Suprapubic skin (tissue), 4 donors: ENCODE data around the gene MRPS18A. TPM values are rescaled to one million over a fixed set of nuclear protein-coding genes. Genes with fewer than 3 reads are reported as not detected.

Source experiments
- DNase-seq, 2 donors: peaks; one replicate each; pipeline ENCODE4 v3.0.0-alpha.2; 2019; ENCODE audit warnings: low spot score in 2 of 2
- H3K27ac ChIP-seq: fragments of 200-600 bp; sonication (generic); one replicate; pipeline ENCODE4 v1.5.1; 2019
- H3K27me3 ChIP-seq: fragments of 200-600 bp; sonication (generic); one replicate; pipeline ENCODE4 v1.5.1; 2019
- H3K36me3 ChIP-seq: fragments of 200-600 bp; sonication (generic); one replicate; pipeline ENCODE4 v1.5.1; 2019
- H3K4me1 ChIP-seq: fragments of 200-600 bp; sonication (generic); one replicate; pipeline ENCODE4 v1.5.1; 2019
- H3K4me3 ChIP-seq: fragments of 200-600 bp; sonication (generic); one replicate; pipeline ENCODE4 v1.5.1; 2019; ENCODE audit warnings: mild to moderate bottlenecking
- H3K9me3 ChIP-seq: fragments of 200-600 bp; sonication (generic); one replicate; pipeline ENCODE4 v1.5.1; 2019
- EP300 ChIP-seq: sonication (generic); formaldehyde crosslinking; IDR thresholded peaks from one replicate; pipeline ENCODE4 v1.6.1; 2017; ENCODE audit warnings: antibody characterized with exemption
- POLR2A ChIP-seq, 2 donors: fragments of 450-650 bp; IDR thresholded peaks; one replicate each; pipeline ENCODE4 v1.6.1; 2017; ENCODE audit warnings: antibody characterized with exemption in 2 of 2, mild to moderate bottlenecking in 2 of 2, moderate library complexity in 2 of 2
- POLR2AphosphoS5 ChIP-seq, 3 donors: sonication (generic); formaldehyde crosslinking; IDR thresholded peaks; one replicate each; pipeline ENCODE4 v1.6.1; 2017; ENCODE audit warnings: antibody characterized with exemption in 3 of 3
- WGBS: methylation state at CpG from one replicate; pipeline ENCODE4 v1.1.5; 2018; 5-methylcytosine and 5-hydroxymethylcytosine counted together
- total RNA-seq, 4 donors: library from RNA; depleted of rRNA; stranded (reverse); fragments of >200 nt; gene quantifications; one replicate each; pipeline ENCODE4 v1.1.0, GENCODE V29; 2016
- TF ChIP-seq, protein P1 (sequence below), 2 donors: fragments of 200-600 bp in 1 of 2; fragments of 450-650 bp in 1 of 2; sonication (generic) in 1 of 2; IDR thresholded peaks; one replicate each; pipeline ENCODE4 v1.5.1; 2016 to 2019; ENCODE audit warnings: antibody characterized with exemption in 2 of 2, mild to moderate bottlenecking in 1 of 2, moderate library complexity in 1 of 2

MRPS18A gene
- total RNA-seq, 4 donors from 2014 or later: 43.6 to 59.0 (median 48.6) TPM

DNA sequence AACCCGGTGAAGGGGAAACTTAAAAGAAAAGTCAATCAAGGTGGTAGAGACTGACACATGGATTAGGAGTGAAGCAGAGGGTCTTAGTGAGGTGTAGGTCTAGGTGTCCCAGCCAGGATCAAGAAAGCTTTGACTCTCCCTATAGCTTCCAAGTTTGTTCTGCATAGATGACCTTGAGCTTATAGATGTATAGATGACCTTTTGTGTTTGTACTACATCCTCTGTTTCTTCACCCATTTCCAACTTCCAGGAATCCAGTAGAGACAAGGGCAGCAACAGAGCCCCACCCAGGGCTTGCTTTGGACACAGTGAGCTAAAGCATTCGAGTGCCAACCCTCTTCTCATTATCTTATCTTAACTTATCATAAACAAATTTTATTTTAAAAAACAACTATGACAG lies 1.8 kb upstream of the MRPS18A start:
- H3K36me3 ChIP-seq: no peaks in the 10 kb centered on the region
- DNase-seq: no peak
- no peaks in the 10 kb centered on the region for H3K9me3 ChIP-seq
- H3K27me3 ChIP-seq: peaks cover 18% of the 10 kb centered on the region
- H3K4me3 ChIP-seq: no peak overlapping the region
- TF ChIP-seq POLR2AphosphoS5 (IDR thresholded peaks at IDR 0.05) (no peak), EP300 (no peak), POLR2A (IDR thresholded peaks at IDR 0.05) (no peak)
- TF ChIP-seq, protein P1, sequence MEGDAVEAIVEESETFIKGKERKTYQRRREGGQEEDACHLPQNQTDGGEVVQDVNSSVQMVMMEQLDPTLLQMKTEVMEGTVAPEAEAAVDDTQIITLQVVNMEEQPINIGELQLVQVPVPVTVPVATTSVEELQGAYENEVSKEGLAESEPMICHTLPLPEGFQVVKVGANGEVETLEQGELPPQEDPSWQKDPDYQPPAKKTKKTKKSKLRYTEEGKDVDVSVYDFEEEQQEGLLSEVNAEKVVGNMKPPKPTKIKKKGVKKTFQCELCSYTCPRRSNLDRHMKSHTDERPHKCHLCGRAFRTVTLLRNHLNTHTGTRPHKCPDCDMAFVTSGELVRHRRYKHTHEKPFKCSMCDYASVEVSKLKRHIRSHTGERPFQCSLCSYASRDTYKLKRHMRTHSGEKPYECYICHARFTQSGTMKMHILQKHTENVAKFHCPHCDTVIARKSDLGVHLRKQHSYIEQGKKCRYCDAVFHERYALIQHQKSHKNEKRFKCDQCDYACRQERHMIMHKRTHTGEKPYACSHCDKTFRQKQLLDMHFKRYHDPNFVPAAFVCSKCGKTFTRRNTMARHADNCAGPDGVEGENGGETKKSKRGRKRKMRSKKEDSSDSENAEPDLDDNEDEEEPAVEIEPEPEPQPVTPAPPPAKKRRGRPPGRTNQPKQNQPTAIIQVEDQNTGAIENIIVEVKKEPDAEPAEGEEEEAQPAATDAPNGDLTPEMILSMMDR (IDR thresholded peaks at IDR 0.05): no peak
- 84% methylated on average over 2 of the region's 2 CpGs for WGBS
- H3K4me1 ChIP-seq: peaks cover 18% of the 10 kb centered on the region
- H3K27ac ChIP-seq: no peak overlapping the region

GRCh38 chr6:43687079-43687436 lies 533 bp downstream of the MRPS18A start:
- TF ChIP-seq EP300 (no peak), POLR2AphosphoS5 (IDR thresholded peaks at IDR 0.05) (no peak), POLR2A (IDR thresholded peaks at IDR 0.05) (no peak)
- TF ChIP-seq, protein P1 (IDR thresholded peaks at IDR 0.05): no peak
- H3K4me1 ChIP-seq: peaks cover 21% of the 10 kb centered on the region
- WGBS: 12% methylated on average over 10 of the region's 10 CpGs
- H3K4me3 ChIP-seq: peak overlapping the region; percentile 90
- peaks cover 6% of the 10 kb centered on the region for H3K27me3 ChIP-seq
- no peaks in the 10 kb centered on the region for H3K9me3 ChIP-seq
- H3K27ac ChIP-seq: peak overlapping the region; percentile 76
- H3K36me3 ChIP-seq: no peaks in the 10 kb centered on the region
- DNase-seq: no peak

- peaks cover 22% of the 10 kb centered on the region for H3K36me3 ChIP-seq
- TF ChIP-seq, protein P1 (IDR thresholded peaks at IDR 0.05): no peak
- TF ChIP-seq POLR2AphosphoS5 (IDR thresholded peaks at IDR 0.05): no peak
- TF ChIP-seq EP300: no peak
- TF ChIP-seq POLR2A (IDR thresholded peaks at IDR 0.05): no peak
- WGBS: 88% methylated on average over 1 of the region's 1 CpG
- H3K27me3 ChIP-seq: no peaks in the 10 kb centered on the region
- peaks cover 21% of the 10 kb centered on the region for H3K4me1 ChIP-seq
- DNase-seq: no peak
- no peak overlapping the region for H3K27ac ChIP-seq
- no peak overlapping the region for H3K4me3 ChIP-seq
- H3K9me3 ChIP-seq: no peaks in the 10 kb centered on the region
These were observed 3.7 kb downstream of the MRPS18A start for GRCh38 chr6:43683708-43684455.

- H3K27me3 ChIP-seq: no peaks in the 10 kb centered on the region
- no peak overlapping the region for H3K27ac ChIP-seq
- TF ChIP-seq, protein P1 (IDR thresholded peaks at IDR 0.05): no peak
- TF ChIP-seq POLR2A (IDR thresholded peaks at IDR 0.05) (no peak), EP300 (no peak), POLR2AphosphoS5 (IDR thresholded peaks at IDR 0.05) (no peak)
- no peak overlapping the region for H3K4me3 ChIP-seq
- H3K4me1 ChIP-seq: peaks cover 16% of the 10 kb centered on the region
- no peak for DNase-seq
- 66% methylated on average over 8 of the region's 8 CpGs for WGBS
- H3K9me3 ChIP-seq: no peaks in the 10 kb centered on the region
- H3K36me3 ChIP-seq: peaks cover 32% of the 10 kb centered on the region
These were observed 4.7 kb downstream of the MRPS18A start for GRCh38 chr6:43682724-43683429.

DNA sequence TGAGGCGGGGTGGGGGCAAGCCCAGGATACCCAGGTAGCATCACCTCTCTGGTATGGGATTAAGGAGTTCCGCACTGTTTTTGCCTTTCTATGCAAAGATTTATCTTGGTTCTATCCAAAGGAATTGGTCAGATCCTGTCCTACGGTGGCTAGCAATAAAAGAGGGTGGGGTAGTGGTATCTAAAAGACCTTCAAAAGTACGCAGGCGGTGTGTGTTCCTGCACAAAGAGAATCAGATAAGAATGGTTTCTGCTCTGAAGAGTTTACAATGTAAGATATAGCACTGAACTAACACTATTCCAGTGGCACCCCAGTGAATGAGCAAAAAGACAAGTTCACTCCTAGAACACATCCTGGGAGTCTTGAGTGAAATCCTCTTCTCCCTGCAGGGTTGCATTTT lies 6.3 kb downstream of the MRPS18A start:
- no peak for DNase-seq
- H3K4me1 ChIP-seq: peaks cover 6% of the 10 kb centered on the region
- H3K4me3 ChIP-seq: no peak overlapping the region
- WGBS: 76% methylated on average over 5 of the region's 5 CpGs
- H3K36me3 ChIP-seq: peaks cover 48% of the 10 kb centered on the region
- no peak overlapping the region for H3K27ac ChIP-seq
- no peaks in the 10 kb centered on the region for H3K27me3 ChIP-seq
- H3K9me3 ChIP-seq: no peaks in the 10 kb centered on the region
- no peak for TF ChIP-seq POLR2A (IDR thresholded peaks at IDR 0.05)
- TF ChIP-seq POLR2AphosphoS5 (IDR thresholded peaks at IDR 0.05): no peak
- TF ChIP-seq, protein P1 (IDR thresholded peaks at IDR 0.05): no peak
- TF ChIP-seq EP300: no peak
